MM.1S (cell line): Measurements from ENCODE around the gene CCDC180.
"Not testable (repeated sequence)": the region's sequence is repeated elsewhere in the genome, so short reads cannot be mapped to it uniquely, and the experiment has no call there.

ENCODE experiments used
- DNase-seq: peaks from one replicate; pipeline ENCODE4 v3.0.0-alpha.2; 2015
- H2AFZ ChIP-seq: fragments of 300-600 bp; sonication (generic); 2 replicates; pipeline ENCODE4 v1.6.0; 2016; ENCODE audit warnings: antibody characterized with exemption, low read length
- H3F3A ChIP-seq: fragments of 300-600 bp; sonication (generic); 2 replicates; pipeline ENCODE4 v1.6.1; 2016; ENCODE audit warnings: mild to moderate bottlenecking, antibody characterized with exemption, low read length, moderate library complexity, mixed read lengths; ENCODE audit not compliant: insufficient read depth
- H3K27ac ChIP-seq: fragments of 300-600 bp; sonication (generic); 2 replicates; pipeline ENCODE4 v1.5.1; 2016; ENCODE audit warnings: mild to moderate bottlenecking, low read length
- H3K27me3 ChIP-seq: fragments of 300-600 bp; sonication (generic); replicated peaks from 2 replicates; pipeline ENCODE4 v1.6.0; 2016; ENCODE audit warnings: low read length; ENCODE audit not compliant: insufficient read depth
- H3K36me3 ChIP-seq: fragments of 300-600 bp; sonication (generic); replicated peaks from 2 replicates; pipeline ENCODE4 v1.6.1; 2016; ENCODE audit warnings: mild to moderate bottlenecking, low read length, mixed read lengths; ENCODE audit not compliant: insufficient read depth
- H3K4me1 ChIP-seq: fragments of 300-600 bp; sonication (generic); 2 replicates; pipeline ENCODE4 v1.6.1; 2016; ENCODE audit warnings: low read length, mixed read lengths
- H3K4me2 ChIP-seq: fragments of 300-600 bp; sonication (generic); 2 replicates; pipeline ENCODE4 v1.6.0; 2016; ENCODE audit warnings: low read depth, low read length
- H3K4me3 ChIP-seq: fragments of 300-600 bp; sonication (generic); 2 replicates; pipeline ENCODE4 v1.5.1; 2016; ENCODE audit warnings: low read length, mixed read lengths
- H3K79me2 ChIP-seq: fragments of 300-600 bp; sonication (generic); 2 replicates; pipeline ENCODE4 v1.6.1; 2016; ENCODE audit warnings: mixed run types, low read length, mixed read lengths
- H3K9ac ChIP-seq: fragments of 300-600 bp; sonication (generic); 2 replicates; pipeline ENCODE4 v1.6.1; 2016; ENCODE audit warnings: low read length, mixed read lengths
- H3K9me2 ChIP-seq: fragments of 300-600 bp; sonication (generic); replicated peaks from 2 replicates; pipeline ENCODE4 v1.6.1; 2016; ENCODE audit warnings: mild to moderate bottlenecking, low read length, mixed read lengths; ENCODE audit not compliant: insufficient read depth
- H3K9me3 ChIP-seq: fragments of 300-600 bp; sonication (generic); replicated peaks from 2 replicates; pipeline ENCODE4 v1.6.1; 2016; ENCODE audit warnings: mild to moderate bottlenecking, low read length, mixed read lengths; ENCODE audit not compliant: insufficient read depth
- H4K20me1 ChIP-seq: fragments of 300-600 bp; sonication (generic); 2 replicates; pipeline ENCODE4 v1.6.1; 2016; ENCODE audit warnings: mild to moderate bottlenecking, low read length, moderate library complexity, mixed read lengths; ENCODE audit not compliant: insufficient read depth
- EZH2 ChIP-seq: fragments of 300-600 bp; sonication (generic); optimal IDR thresholded peaks from 2 replicates; pipeline ENCODE3; 2017; ENCODE audit warnings: low read depth, mild to moderate bottlenecking, antibody characterized with exemption, low read length, mixed read lengths
- EZH2phosphoT487 ChIP-seq: fragments of 300-600 bp; sonication (generic); IDR thresholded peaks from 2 replicates; pipeline ENCODE4 v1.6.1; 2018; ENCODE audit warnings: antibody characterized with exemption, low read length
- TF ChIP-seq, protein P1 (sequence below): fragments of 300-600 bp; sonication (generic); IDR thresholded peaks from 2 replicates; pipeline ENCODE4 v1.5.1; 2016; ENCODE audit warnings: antibody characterized with exemption, low read length, mixed read lengths

The CCDC180 gene

DNA sequence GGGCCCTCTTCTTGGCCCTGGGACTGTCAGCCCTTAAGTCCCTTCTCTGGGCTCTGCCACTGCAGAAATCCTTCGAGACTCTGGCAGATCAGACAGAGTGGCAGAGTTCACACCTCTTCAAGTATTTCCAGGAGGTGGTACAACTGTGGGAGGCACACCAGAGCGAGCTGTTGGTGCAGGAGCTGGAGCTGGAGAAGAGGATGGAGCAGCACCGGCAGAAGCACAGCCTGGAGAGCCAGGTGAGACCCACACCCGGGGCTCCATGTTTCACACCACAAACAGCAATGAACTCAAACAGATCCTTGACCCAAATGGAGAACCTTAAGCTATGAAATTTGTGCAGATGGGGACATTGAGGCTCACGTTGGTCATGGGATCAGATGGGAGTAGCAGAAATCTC, 17.5 kb downstream of the CCDC180 start:
- Histone ChIP-seq H3K4me3 (no peak overlapping the region), H3K4me1 (no peaks in the 10 kb centered on the region), H3K9ac (no peak overlapping the region), H3K79me2 (no peaks in the 10 kb centered on the region), H2AFZ (no peak overlapping the region), H3F3A (no peaks in the 10 kb centered on the region), H3K4me2 (no peak overlapping the region), H3K9me3 (no peaks in the 10 kb centered on the region), H3K36me3 (no peaks in the 10 kb centered on the region), H3K9me2 (no peaks in the 10 kb centered on the region), H3K27me3 (no peaks in the 10 kb centered on the region), H3K27ac (no peak overlapping the region), H4K20me1 (no peaks in the 10 kb centered on the region)
- no peak for DNase-seq
- TF ChIP-seq EZH2phosphoT487 (no peak), EZH2 (no peak)

DNA sequence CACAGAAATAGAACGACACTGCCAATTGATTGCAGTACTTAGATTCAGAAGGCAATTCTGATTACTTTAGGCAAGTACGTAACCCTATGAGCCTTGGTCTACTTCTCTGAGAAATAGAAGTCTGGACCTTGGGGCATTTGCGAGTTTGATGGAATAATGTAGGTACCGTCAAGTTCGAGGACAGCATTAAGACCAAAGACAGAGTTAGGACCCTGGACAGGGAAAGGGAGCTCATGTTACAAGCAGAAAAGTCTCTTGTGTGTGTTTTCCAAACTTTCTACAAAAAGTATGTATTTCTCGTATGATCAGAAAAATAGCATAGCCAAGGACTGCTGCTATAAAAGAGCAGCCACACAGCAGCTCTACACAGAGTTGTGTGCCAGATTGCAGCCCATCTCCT, 20.1 kb downstream of the CCDC180 start:
- Histone ChIP-seq H3K9me2 (no peaks in the 10 kb centered on the region), H3K27me3 (no peaks in the 10 kb centered on the region), H3K4me1 (no peaks in the 10 kb centered on the region), H3K9me3 (no peaks in the 10 kb centered on the region), H3K27ac (no peak overlapping the region), H3K4me2 (no peak overlapping the region), H2AFZ (no peak overlapping the region), H4K20me1 (no peaks in the 10 kb centered on the region), H3K4me3 (no peak overlapping the region), H3K36me3 (no peaks in the 10 kb centered on the region), H3K9ac (no peak overlapping the region), H3K79me2 (no peaks in the 10 kb centered on the region), H3F3A (no peaks in the 10 kb centered on the region)
- no peak for DNase-seq
- TF ChIP-seq EZH2: no peak
- no peak for TF ChIP-seq EZH2phosphoT487
- TF ChIP-seq, protein P1, sequence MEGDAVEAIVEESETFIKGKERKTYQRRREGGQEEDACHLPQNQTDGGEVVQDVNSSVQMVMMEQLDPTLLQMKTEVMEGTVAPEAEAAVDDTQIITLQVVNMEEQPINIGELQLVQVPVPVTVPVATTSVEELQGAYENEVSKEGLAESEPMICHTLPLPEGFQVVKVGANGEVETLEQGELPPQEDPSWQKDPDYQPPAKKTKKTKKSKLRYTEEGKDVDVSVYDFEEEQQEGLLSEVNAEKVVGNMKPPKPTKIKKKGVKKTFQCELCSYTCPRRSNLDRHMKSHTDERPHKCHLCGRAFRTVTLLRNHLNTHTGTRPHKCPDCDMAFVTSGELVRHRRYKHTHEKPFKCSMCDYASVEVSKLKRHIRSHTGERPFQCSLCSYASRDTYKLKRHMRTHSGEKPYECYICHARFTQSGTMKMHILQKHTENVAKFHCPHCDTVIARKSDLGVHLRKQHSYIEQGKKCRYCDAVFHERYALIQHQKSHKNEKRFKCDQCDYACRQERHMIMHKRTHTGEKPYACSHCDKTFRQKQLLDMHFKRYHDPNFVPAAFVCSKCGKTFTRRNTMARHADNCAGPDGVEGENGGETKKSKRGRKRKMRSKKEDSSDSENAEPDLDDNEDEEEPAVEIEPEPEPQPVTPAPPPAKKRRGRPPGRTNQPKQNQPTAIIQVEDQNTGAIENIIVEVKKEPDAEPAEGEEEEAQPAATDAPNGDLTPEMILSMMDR: no peak

DNA sequence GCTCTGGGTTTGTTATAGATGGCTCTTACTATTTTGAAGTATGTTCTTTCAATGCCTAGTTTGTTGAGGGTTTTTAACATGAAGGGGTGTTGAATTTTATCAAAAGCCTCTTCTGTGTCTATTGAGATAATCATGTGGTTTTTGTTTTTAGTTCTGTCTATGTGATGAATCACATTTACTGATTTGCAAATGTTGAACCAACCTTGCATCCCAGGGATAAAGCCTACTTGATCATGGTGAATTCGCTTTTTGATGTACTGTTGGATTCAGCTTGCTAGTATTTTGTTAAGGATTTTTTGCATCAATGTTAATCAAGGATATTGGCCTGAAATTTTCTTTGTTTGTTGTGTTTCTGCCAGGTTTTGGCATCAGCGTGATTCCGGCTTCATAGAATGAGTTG, 25.5 kb downstream of the CCDC180 start:
- H3K9me3 ChIP-seq: no peaks in the 10 kb centered on the region
- no peaks in the 10 kb centered on the region for H4K20me1 ChIP-seq
- no peak for DNase-seq
- H3K4me2 ChIP-seq: no peak overlapping the region
- no peaks in the 10 kb centered on the region for H3K4me1 ChIP-seq
- H3F3A ChIP-seq: no peaks in the 10 kb centered on the region
- no peaks in the 10 kb centered on the region for H3K36me3 ChIP-seq
- no peak overlapping the region for H3K4me3 ChIP-seq
- TF ChIP-seq, protein P1: no peak
- no peak for TF ChIP-seq EZH2phosphoT487
- no peak for TF ChIP-seq EZH2
- no peak overlapping the region for H2AFZ ChIP-seq
- H3K27ac ChIP-seq: no peak overlapping the region
- no peak overlapping the region for H3K9ac ChIP-seq
- H3K9me2 ChIP-seq: no peaks in the 10 kb centered on the region
- no peaks in the 10 kb centered on the region for H3K79me2 ChIP-seq
- H3K27me3 ChIP-seq: no peaks in the 10 kb centered on the region

DNA sequence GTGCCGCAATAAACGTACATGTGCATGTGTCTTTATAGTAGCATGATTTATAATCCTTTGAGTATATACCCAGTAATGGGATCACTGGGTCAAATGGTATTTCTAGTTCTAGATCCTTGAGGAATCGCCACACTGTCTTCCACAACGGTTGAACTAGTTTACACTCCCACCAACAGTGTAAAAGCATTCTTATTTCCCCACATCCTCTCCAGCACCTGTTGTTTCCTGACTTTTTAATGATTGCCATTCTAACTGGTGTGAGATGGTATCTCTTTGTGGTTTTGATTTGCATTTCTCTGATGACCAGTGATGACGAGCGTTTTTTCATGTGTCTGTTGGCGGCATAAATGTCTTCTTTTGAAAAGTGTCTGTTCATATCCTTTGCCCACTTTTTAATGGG, 28.2 kb downstream of the CCDC180 start:
- not testable (repeated sequence) for H3K4me1 ChIP-seq, H4K20me1 ChIP-seq, H3K27me3 ChIP-seq, H3K4me2 ChIP-seq, DNase-seq, H2AFZ ChIP-seq, H3K4me3 ChIP-seq, H3K79me2 ChIP-seq, H3F3A ChIP-seq, H3K9me3 ChIP-seq, H3K9me2 ChIP-seq, H3K36me3 ChIP-seq, H3K9ac ChIP-seq, H3K27ac ChIP-seq
